Liver (tissue), 9 donors: Measurements from ENCODE around the gene PCDH10. TPM values are rescaled to one million over a fixed set of nuclear protein-coding genes. Genes with fewer than 3 reads are reported as not detected.

Experiments
- DNase-seq: peaks from one replicate; pipeline ENCODE4 v3.0.0-alpha.2; 2017; ENCODE audit warnings: low spot score
- H3K27ac ChIP-seq, 2 donors: one replicate each; pipeline ENCODE4 v1.7.0; 2013; ENCODE audit warnings: inconsistent platforms in 2 of 2, low read length in 2 of 2, control low read depth in 1 of 2, low read depth in 1 of 2, mild to moderate bottlenecking in 1 of 2
- H3K27me3 ChIP-seq, 4 donors: one replicate each; pipeline versions ENCODE4 v1.6.1 to v1.7.0; 2013; ENCODE audit warnings: low read length in 3 of 4, inconsistent platforms in 1 of 4, mild to moderate bottlenecking in 1 of 4, moderate library complexity in 1 of 4; ENCODE audit not compliant: control insufficient read depth in 4 of 4, insufficient read depth in 4 of 4
- H3K36me3 ChIP-seq, 4 donors: one replicate each; pipeline versions ENCODE4 v1.6.1 to v1.7.0; 2013; ENCODE audit warnings: low read length in 3 of 4, mild to moderate bottlenecking in 3 of 4, low read depth in 1 of 4, moderate library complexity in 1 of 4; ENCODE audit not compliant: control insufficient read depth in 4 of 4, insufficient read depth in 3 of 4
- H3K4me1 ChIP-seq, 4 donors: one replicate each; pipeline versions ENCODE4 v1.6.1 to v1.7.0; 2013; ENCODE audit warnings: low read length in 3 of 4, mild to moderate bottlenecking in 3 of 4, moderate library complexity in 1 of 4; ENCODE audit not compliant: control insufficient read depth in 4 of 4, insufficient read depth in 4 of 4
- H3K4me3 ChIP-seq, 3 donors: one replicate each; pipeline versions ENCODE4 v1.6.1 to v1.7.0; 2013; ENCODE audit warnings: low read length in 3 of 3, control low read depth in 1 of 3, low read depth in 1 of 3, mild to moderate bottlenecking in 1 of 3
- H3K9ac ChIP-seq, 2 donors: one replicate each; pipeline ENCODE4 v1.7.0; 2013; ENCODE audit warnings: low read length in 2 of 2, mild to moderate bottlenecking in 2 of 2, moderate library complexity in 2 of 2, control low read depth in 1 of 2, low read depth in 1 of 2
- H3K9me3 ChIP-seq, 4 donors: one replicate each; pipeline versions ENCODE4 v1.6.1 to v1.7.0; 2013; ENCODE audit warnings: low read length in 3 of 4; ENCODE audit not compliant: control insufficient read depth in 4 of 4
- EGR1 ChIP-seq, 2 donors: IDR thresholded peaks; 2 replicates each; pipeline ENCODE4 v1.6.1; 2016 to 2018; ENCODE audit warnings: antibody characterized with exemption in 2 of 2, low read depth in 2 of 2
- FOXA1 ChIP-seq: IDR thresholded peaks from 2 replicates; pipeline ENCODE4 v1.6.1; 2016; ENCODE audit warnings: antibody characterized with exemption
- FOXA2 ChIP-seq: IDR thresholded peaks from 2 replicates; pipeline ENCODE4 v1.6.1; 2016; ENCODE audit warnings: antibody characterized with exemption
- GABPA ChIP-seq, 2 donors: IDR thresholded peaks in 1 of 2; conservative IDR thresholded peaks in 1 of 2; 2 replicates each; pipeline ENCODE4 v1.6.1; 2016; ENCODE audit warnings: antibody characterized with exemption in 2 of 2, mild to moderate bottlenecking in 1 of 2, moderate library complexity in 1 of 2
- HNF4A ChIP-seq, 2 donors: conservative IDR thresholded peaks; 2 replicates each; pipeline ENCODE4 v1.6.1; 2016; ENCODE audit warnings: antibody characterized with exemption in 2 of 2, mild to moderate bottlenecking in 2 of 2
- HNF4G ChIP-seq: IDR thresholded peaks from 2 replicates; pipeline ENCODE4 v1.6.1; 2016; ENCODE audit warnings: antibody characterized with exemption
- JUND ChIP-seq, 2 donors: IDR thresholded peaks; 2 replicates each; pipeline ENCODE4 v1.6.1; 2016; ENCODE audit warnings: antibody characterized with exemption in 2 of 2
- NR2F2 ChIP-seq: IDR thresholded peaks from 2 replicates; pipeline ENCODE4 v1.6.1; 2016; ENCODE audit warnings: antibody characterized with exemption
- RAD21 ChIP-seq, 2 donors: IDR thresholded peaks; 2 replicates each; pipeline ENCODE4 v1.6.1; 2016; ENCODE audit warnings: antibody characterized with exemption in 2 of 2, mild to moderate bottlenecking in 2 of 2
- RXRA ChIP-seq, 2 donors: IDR thresholded peaks; 2 replicates each; pipeline ENCODE4 v1.6.1; 2017 to 2018; ENCODE audit warnings: antibody characterized with exemption in 2 of 2, mild to moderate bottlenecking in 1 of 2
- SP1 ChIP-seq: IDR thresholded peaks from 2 replicates; pipeline ENCODE4 v1.6.1; 2018; ENCODE audit warnings: antibody characterized with exemption, mild to moderate bottlenecking
- TAF1 ChIP-seq: conservative IDR thresholded peaks from 2 replicates; pipeline ENCODE4 v1.6.1; 2016; ENCODE audit warnings: antibody characterized with exemption, mild to moderate bottlenecking
- YY1 ChIP-seq: IDR thresholded peaks from 2 replicates; pipeline ENCODE4 v1.6.1; 2016; ENCODE audit warnings: antibody characterized with exemption, mild to moderate bottlenecking
- WGBS: extraction: QIAGEN DNeasy Blood & Tissue Kit; methylation state at CpG from one replicate; pipeline ENCODE4 v1.1.7; 2013; 5-methylcytosine and 5-hydroxymethylcytosine counted together
- polyA plus RNA-seq, 2 donors: library from polyadenylated mRNA; stranded (reverse) in 1 of 2; unstranded in 1 of 2; fragments of 200-250 nt in 1 of 2; fragments of >200 nt in 1 of 2; fragmentation: Nextera tagmentation in 1 of 2; extraction: Ambion mirVana in 1 of 2; gene quantifications; one replicate each; pipeline versions ENCODE4 v1.2.1 to v1.2.3, GENCODE V29; 2013 to 2015
- total RNA-seq, 2 donors: library from RNA; depleted of rRNA; stranded (reverse); fragments of >200 nt; gene quantifications; one replicate each; pipeline ENCODE4 v1.2.3, GENCODE V29; 2014
- TF ChIP-seq, protein P1 (sequence below): IDR thresholded peaks from 2 replicates; pipeline ENCODE4 v1.6.1; 2016; ENCODE audit warnings: antibody characterized with exemption
- TF ChIP-seq, protein P2 (sequence below): IDR thresholded peaks from 2 replicates; pipeline ENCODE4 v1.6.1; 2016; ENCODE audit warnings: antibody characterized with exemption
- TF ChIP-seq, protein P3 (sequence below): fragments of 150-350 bp; IDR thresholded peaks from 2 replicates; pipeline ENCODE4 v1.5.1; 2017; ENCODE audit warnings: improper control_type of control experiment, low read depth, low read length; ENCODE audit not compliant: missing input control
- TF ChIP-seq, protein P4 (sequence below): IDR thresholded peaks from 2 replicates; pipeline ENCODE4 v1.6.1; 2016; ENCODE audit warnings: antibody characterized with exemption
- TF ChIP-seq, protein P5 (sequence below): IDR thresholded peaks from 2 replicates; pipeline ENCODE4 v1.6.1; 2016; ENCODE audit warnings: antibody characterized with exemption, mild to moderate bottlenecking
- donor health status: healthy.
- donor health status: healthy.
- donor health status: healthy.
- donor health status: healthy.
- donor health status: healthy.

Gene PCDH10
- total and polyA plus RNA-seq, 4 donors = under 0.01 to 0.09 (median 0.05) TPM; not detected in 1

DNA sequence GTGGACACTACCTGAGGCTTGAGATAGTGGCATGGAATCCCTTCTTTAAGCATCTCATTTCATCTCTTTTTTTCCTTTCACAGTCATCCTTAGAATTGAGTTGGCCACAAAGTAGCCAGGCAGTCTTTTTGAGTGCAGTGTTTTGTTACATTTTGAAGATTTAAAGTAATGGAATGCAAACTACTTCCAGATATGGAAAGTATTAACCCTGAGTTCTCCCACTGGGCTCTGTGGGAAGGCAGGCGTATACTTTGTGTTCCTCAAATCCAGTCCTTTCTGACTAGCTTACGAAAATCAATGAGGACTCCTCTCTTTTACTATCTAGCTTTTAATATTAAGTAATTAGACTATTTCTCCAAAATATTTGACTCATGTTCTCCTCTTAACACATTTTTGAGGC lies 29.9 kb downstream of the PCDH10 start:
- Histone ChIP-seq H3K9me3 (no peaks in the 10 kb centered on the region), H3K4me1 (no peaks in the 10 kb centered on the region), H3K27ac (no peak overlapping the region), H3K9ac (no peak overlapping the region), H3K4me3 (no peak overlapping the region), H3K36me3 (no peaks in the 10 kb centered on the region), H3K27me3 (no peaks in the 10 kb centered on the region)
- no peak for DNase-seq
- TF ChIP-seq HNF4A (conservative IDR thresholded peaks at IDR 0.05) (no peak), RAD21 (IDR thresholded peaks at IDR 0.05) (no peak), NR2F2 (no peak), GABPA (IDR thresholded peaks at IDR 0.05 in 1 of 2, conservative IDR thresholded peaks at IDR 0.05 in 1 of 2) (no peak), EGR1 (IDR thresholded peaks at IDR 0.05; ENCODE audit: low read depth in 2 of 2) (no peak), SP1 (no peak), FOXA2 (no peak), TAF1 (no peak), YY1 (no peak), FOXA1 (no peak), HNF4G (no peak), RXRA (IDR thresholded peaks at IDR 0.05) (no peak), JUND (IDR thresholded peaks at IDR 0.05) (no peak)
- TF ChIP-seq, protein P1, sequence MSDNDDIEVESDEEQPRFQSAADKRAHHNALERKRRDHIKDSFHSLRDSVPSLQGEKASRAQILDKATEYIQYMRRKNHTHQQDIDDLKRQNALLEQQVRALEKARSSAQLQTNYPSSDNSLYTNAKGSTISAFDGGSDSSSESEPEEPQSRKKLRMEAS = no peak
- TF ChIP-seq, protein P2, sequence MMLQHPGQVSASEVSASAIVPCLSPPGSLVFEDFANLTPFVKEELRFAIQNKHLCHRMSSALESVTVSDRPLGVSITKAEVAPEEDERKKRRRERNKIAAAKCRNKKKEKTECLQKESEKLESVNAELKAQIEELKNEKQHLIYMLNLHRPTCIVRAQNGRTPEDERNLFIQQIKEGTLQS = no peak
- TF ChIP-seq, protein P3, sequence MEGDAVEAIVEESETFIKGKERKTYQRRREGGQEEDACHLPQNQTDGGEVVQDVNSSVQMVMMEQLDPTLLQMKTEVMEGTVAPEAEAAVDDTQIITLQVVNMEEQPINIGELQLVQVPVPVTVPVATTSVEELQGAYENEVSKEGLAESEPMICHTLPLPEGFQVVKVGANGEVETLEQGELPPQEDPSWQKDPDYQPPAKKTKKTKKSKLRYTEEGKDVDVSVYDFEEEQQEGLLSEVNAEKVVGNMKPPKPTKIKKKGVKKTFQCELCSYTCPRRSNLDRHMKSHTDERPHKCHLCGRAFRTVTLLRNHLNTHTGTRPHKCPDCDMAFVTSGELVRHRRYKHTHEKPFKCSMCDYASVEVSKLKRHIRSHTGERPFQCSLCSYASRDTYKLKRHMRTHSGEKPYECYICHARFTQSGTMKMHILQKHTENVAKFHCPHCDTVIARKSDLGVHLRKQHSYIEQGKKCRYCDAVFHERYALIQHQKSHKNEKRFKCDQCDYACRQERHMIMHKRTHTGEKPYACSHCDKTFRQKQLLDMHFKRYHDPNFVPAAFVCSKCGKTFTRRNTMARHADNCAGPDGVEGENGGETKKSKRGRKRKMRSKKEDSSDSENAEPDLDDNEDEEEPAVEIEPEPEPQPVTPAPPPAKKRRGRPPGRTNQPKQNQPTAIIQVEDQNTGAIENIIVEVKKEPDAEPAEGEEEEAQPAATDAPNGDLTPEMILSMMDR = no peak
- TF ChIP-seq, protein P4, sequence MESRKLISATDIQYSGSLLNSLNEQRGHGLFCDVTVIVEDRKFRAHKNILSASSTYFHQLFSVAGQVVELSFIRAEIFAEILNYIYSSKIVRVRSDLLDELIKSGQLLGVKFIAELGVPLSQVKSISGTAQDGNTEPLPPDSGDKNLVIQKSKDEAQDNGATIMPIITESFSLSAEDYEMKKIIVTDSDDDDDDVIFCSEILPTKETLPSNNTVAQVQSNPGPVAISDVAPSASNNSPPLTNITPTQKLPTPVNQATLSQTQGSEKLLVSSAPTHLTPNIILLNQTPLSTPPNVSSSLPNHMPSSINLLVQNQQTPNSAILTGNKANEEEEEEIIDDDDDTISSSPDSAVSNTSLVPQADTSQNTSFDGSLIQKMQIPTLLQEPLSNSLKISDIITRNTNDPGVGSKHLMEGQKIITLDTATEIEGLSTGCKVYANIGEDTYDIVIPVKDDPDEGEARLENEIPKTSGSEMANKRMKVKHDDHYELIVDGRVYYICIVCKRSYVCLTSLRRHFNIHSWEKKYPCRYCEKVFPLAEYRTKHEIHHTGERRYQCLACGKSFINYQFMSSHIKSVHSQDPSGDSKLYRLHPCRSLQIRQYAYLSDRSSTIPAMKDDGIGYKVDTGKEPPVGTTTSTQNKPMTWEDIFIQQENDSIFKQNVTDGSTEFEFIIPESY = no peak
- TF ChIP-seq, protein P5, sequence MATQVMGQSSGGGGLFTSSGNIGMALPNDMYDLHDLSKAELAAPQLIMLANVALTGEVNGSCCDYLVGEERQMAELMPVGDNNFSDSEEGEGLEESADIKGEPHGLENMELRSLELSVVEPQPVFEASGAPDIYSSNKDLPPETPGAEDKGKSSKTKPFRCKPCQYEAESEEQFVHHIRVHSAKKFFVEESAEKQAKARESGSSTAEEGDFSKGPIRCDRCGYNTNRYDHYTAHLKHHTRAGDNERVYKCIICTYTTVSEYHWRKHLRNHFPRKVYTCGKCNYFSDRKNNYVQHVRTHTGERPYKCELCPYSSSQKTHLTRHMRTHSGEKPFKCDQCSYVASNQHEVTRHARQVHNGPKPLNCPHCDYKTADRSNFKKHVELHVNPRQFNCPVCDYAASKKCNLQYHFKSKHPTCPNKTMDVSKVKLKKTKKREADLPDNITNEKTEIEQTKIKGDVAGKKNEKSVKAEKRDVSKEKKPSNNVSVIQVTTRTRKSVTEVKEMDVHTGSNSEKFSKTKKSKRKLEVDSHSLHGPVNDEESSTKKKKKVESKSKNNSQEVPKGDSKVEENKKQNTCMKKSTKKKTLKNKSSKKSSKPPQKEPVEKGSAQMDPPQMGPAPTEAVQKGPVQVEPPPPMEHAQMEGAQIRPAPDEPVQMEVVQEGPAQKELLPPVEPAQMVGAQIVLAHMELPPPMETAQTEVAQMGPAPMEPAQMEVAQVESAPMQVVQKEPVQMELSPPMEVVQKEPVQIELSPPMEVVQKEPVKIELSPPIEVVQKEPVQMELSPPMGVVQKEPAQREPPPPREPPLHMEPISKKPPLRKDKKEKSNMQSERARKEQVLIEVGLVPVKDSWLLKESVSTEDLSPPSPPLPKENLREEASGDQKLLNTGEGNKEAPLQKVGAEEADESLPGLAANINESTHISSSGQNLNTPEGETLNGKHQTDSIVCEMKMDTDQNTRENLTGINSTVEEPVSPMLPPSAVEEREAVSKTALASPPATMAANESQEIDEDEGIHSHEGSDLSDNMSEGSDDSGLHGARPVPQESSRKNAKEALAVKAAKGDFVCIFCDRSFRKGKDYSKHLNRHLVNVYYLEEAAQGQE = no peak
- 88% methylated on average over 2 of the region's 2 CpGs for WGBS
